HG02610 (cell line): ENCODE results near the gene NDUFB7.
"Not testable (repeated sequence)": the region's sequence is repeated elsewhere in the genome, so short reads cannot be mapped to it uniquely, and the experiment has no call there.

Source experiments
- ATAC-seq: cut with Tn5 transposase; IDR thresholded peaks from one replicate; pipeline ENCODE4 v1.9.1; 2021; ENCODE audit warnings: mild to moderate bottlenecking, moderate library complexity; ENCODE audit not compliant: unreplicated experiment

NDUFB7 gene

DNA sequence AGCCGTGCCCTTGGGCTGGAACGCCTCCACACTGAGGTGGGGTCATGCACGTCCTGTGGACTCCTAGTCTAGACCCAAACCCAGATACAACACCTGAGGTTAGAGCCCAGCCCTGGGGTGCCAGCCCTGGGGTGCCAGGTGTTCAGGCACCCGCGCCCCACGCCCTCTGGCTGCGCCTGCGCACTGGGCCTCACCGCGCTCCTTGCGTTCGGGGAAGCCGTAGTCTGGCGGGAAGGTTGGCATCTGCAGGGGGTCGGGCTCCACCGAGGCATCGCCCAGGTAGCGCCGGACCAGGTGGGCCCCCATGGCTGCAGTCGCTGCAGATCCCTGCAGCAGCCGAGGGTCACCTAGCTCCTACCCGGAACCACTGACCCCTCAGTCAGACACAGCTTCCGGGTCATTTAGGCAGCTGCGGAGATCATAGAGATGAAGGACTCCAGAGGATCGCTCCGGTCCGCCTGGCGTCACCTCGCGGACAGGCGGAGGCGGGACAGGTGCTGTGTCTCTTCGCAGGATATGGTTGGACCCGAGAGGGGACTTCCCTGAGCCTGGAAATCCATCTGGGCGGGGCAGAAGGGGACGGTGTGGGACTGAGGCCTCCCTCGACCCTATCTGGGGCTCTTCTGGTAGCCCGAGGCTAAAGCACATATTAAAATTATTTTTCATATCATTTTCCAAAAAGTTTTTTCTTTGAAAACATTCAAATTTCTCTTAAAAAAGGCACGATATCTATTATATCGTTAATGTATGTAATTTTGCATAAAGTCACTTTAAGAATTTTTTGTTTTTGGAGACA lies at the start of gene NDUFB7:
Gene NDUFB7 (minus strand): TSS at position 372 of the 796 bp plus-strand sequence. CDS start 66 bp downstream, at position 306.
- peak; percentile 85 for ATAC-seq

DNA sequence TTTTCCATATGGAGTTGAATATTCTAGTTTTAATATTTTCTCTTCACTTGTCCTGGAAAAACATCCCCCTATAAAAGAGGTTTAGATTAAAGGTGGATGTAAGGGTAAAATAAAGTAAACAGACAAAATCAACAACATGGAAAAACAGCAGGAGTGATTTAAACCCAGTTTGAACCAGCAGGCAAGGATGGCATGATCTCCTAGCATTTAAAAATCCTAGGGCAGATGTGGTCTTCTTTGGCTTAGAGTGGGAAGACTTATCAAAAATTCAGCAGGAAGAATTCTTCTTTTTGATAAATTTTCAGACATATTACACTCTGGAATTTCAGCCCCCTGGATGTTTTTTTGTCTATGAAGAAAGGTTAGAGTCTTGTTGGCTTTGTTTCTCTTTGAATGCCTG lies 47.5 kb upstream of the NDUFB7 start:
- no peak for ATAC-seq

DNA sequence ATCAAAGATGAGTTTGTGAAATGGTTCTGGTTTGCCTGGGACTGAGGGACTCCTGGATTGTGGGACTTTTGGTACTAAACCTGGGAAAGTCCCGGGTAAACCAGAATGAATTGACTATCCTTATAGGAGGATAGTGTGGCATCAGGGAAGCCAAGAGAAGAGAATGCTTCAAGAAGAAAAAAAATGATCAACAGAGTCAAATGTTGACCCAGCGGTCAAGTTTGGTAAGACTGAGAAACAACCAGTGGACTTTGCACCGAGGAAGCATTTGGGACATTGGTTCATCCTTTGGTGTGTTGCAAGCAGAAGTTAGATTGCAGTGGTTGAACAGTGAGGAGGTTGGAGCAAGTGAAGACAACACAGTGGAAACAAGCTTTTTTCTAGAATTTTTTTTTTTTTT lies 44.5 kb upstream of the NDUFB7 start:
- ATAC-seq: no peak

DNA sequence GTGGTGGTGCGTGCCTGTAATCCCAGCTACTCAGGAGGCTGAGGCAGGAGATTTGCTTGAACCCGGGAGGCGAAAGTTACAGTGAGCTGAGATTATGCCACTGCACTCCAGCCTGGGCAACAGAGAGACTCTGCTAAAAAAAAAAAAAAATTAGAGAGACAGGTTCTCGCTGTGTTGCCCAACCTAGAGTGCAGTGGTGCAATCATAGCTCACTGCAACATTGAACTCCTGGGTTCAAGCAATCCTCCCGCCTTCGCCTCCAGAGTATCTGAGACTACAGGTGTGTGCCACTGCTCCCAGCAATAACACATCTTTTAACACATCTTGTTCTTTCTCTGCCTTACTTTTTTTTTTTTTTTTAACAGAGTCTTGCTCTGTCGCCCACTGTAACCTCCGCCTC lies 43.8 kb upstream of the NDUFB7 start:
- ATAC-seq: no peak

DNA sequence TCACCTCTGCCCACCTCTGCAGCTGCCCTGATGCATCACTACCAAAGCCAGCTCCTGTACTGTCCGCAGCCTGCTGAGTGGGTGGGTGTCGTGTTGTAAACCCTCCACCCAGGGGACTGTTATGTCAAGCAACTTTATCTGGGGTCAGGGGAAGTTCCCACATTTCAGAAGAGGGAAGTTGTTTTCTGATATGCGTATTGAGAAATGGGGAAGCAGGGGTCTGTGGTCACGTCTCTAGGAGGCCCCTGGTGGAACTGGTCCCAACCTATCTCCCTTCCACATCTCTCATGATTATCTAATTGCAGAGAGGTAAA lies 42.2 kb upstream of the NDUFB7 start:
- ATAC-seq: peak; percentile 63

DNA sequence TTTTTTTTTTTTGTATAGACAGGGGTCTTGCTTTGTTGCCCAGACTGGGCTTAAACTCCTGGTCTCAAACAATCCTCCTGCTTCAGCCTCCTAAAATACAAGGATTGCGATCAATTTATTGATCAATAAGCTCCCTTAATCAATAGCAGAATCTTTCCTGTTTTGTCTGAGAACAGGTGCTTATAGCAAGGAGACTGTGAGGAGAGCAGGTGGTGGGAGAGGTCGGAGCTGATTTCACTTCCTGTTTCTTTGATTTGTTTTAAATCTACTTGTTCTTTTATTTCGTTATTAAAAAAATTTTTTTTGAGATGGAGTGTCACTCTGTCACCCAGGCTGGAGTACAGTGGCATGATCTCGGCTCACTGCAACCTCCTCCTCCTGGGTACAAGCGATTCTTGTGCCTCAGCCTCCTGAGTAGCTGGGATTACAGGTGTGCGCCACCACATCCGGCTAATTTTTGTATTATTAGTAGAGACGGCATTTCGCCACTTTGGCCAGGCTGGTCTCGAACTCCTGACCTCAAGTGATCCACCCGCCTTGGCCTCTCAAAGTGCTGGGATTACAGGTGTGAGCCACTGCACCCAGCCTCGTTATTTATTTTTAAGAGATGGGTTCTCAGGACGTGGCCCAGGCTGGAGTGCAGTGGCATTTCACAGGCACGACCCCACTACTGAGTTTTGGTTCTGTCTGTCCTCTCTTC lies 41.7 kb upstream of the NDUFB7 start:
- not testable (repeated sequence) for ATAC-seq

DNA sequence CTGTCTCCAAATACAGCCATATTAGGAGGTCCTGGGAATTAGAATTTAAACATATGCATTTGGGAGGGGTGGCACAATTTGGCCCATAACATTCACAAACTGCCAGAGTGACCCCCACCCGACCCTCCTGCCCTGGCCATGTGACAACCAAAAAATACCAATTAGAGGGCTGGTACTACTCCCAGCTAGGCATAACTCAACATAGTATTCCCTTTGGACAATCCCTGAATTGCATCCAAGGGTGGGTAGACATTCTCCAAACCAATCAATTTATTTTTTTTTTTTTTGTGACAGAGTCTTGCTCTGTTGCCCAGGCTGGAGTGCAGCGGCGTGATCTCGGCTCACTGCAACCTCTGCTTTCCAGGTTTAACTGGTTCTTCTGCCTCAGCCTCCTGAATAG lies 40.8 kb upstream of the NDUFB7 start:
- no peak for ATAC-seq

DNA sequence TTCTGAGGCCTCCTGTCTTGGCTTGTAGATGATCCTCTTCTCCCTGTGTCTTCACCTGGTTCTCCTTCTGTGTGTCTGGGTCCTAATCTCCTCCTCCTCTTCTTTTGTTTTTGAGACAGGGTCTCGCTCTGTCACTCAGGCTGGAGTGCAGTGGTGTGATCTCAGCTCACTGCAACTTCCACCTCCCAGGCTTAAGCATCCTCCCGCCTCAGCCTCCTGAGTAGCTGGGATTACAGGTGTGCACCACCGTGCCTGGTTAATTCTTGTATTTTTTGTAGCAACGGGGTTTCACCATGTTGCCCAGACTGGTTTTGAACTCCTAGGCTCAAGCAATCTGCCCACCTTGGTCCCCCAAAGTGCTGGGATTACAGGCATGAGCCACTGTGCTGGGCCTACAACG lies 40.4 kb upstream of the NDUFB7 start:
- ATAC-seq: not testable (repeated sequence)

DNA sequence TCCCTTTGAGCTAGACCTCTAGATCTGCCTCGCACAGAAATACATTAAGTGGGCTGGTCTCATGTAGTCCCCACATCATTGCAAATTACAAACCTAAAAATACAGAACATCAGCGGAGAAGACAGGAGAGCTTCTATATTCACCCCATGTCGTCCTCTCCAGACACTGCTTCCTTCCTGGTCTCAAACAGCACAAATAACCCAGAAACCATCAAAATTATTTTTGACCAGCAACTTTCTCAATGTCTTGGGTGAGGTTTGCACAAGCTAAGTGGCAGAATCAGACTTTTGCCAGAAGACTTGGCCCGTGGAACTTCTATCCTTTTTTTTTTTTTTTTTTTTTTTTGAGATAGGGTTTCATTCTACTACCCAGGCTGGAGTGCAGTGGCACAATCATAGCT lies 39.2 kb upstream of the NDUFB7 start:
- ATAC-seq: no peak

DNA sequence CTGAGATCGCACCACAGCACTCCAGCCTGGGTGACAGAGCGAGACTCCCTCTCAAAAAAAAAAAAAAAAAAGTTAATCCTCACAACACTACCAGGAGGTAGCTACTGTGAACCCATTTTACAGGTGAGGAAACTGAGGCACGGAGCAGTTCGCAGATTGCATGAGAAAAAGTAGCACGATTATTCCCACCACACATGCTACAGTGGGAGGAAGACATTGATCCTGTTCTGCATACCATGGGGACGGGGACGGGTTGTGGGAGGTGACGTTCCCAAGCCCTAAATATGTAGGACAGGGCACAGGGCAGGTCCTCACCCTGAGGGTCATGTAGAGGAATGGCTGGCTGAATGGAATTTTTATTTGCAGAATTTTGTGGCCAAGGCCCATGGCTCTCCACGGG lies 34.8 kb upstream of the NDUFB7 start:
- ATAC-seq: no peak

DNA sequence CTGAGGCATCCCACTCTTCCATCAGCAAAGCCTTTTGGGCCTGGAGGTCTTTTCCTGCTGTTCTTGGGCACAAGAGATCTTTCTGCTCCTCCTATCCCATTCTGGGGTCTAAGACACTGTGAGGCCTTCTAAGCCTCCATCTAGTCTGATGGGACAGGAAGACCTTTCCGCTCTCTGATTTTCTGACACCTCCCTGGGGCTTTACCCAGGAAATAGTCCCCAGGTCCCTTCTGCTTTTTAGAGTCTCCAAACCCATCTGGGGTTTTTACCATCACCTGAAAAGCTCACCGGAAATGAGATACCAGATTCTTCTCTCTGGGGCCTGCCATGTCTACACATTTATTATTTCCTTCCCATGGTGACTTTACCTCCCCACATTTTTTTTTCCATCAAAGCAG lies 32.1 kb upstream of the NDUFB7 start:
- peak; percentile 83 for ATAC-seq

DNA sequence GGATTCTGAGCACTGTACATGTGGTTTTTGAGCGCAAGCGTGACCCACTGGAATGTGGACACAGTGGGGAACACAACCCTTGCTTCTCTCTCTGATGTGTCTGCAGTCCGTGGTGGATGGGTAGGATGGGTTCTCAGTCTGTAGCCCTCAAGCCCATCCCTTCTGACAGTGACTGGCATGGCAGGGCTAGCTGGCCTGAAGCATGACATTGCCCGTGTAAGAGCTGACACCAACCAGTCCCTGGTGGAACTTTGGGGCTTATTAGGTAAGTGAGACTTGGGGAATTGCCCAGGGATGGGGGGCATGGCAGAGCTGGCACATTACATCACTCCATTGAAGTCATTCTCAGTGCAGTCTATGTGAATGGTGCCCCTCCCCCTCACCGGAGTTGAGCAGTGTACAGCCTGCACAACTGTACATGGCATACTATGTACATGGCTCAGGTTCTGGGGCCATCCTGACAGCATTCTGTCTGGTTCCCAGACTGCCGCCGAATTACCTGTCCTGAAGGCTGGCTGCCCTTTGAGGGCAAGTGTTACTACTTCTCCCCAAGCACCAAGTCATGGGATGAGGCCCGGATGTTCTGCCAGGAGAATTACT lies 27.8 kb upstream of the NDUFB7 start:
- no peak for ATAC-seq

DNA sequence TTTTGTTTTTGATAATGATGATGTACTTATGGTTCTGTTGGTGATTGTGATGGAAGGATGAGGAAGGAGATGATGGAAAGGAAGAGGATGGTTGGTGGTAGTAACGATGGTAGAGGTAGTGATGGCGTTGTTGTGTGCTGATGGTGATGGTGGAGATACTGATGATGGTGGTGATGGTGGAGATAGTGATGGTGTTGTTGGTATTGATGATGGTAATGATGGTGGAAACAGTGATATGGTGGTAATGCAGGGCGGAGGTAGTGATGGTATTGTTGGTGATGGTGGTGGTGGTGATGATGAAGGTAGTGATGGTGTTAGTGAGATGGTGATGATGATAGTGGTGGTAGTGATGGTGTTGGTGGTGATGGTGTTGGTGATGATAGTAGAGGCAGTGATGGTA lies 23.7 kb upstream of the NDUFB7 start:
- no peak for ATAC-seq

DNA sequence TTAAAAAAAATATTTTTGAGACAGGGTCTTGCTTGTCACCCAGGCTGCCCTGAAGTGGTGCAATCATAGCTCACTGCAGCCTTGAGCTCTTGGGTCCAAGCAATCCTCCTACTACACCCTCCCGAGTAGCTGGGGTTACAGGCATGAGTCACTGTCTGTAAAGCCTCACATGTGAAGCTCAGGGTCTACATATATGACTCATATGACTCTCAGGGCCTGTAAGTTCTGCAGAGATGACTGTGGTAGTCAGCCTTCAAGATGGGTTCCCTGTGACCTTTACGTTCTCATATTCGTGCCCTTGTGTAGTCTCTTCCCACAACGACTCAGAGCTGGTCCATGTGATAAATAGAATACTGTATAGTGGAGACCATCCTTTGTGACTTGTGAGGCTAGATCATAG lies 17.6 kb upstream of the NDUFB7 start:
- peak; percentile 22 for ATAC-seq

DNA sequence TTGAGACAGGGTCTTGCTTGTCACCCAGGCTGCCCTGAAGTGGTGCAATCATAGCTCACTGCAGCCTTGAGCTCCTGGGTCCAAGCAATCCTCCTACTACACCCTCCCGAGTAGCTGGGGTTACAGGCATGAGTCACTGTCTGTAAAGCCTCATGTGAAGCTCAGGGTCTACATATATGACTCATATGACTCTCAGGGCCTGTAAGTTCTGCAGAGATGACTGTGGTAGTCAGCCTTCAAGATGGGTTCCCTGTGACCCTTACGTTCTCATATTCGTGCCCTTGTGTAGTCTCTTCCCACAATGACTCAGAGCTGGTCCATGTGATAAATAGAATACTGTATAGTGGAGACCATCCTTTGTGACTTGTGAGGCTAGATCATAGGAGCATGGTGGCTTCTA lies 13.3 kb upstream of the NDUFB7 start:
- ATAC-seq: peak; percentile 66

DNA sequence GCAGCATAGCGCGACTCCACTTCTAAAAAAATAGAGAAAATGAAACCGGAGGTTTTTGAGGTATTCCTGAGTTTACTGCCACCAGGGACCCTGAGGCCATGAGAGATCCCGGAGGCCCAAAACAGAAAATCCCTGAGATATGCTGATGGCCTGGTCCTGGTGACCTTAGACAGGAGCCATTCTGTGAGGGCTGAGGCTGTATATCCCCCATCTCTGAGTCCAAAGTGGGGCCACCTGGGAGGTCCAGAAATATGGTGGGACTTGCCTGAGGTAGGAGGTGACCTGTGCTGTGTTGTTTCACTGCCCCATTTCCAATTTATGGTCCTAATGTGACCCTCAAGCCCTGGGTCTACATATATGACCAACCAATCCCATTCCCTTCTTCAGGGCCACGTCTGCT lies 12.5 kb upstream of the NDUFB7 start:
- not testable (repeated sequence) for ATAC-seq

DNA sequence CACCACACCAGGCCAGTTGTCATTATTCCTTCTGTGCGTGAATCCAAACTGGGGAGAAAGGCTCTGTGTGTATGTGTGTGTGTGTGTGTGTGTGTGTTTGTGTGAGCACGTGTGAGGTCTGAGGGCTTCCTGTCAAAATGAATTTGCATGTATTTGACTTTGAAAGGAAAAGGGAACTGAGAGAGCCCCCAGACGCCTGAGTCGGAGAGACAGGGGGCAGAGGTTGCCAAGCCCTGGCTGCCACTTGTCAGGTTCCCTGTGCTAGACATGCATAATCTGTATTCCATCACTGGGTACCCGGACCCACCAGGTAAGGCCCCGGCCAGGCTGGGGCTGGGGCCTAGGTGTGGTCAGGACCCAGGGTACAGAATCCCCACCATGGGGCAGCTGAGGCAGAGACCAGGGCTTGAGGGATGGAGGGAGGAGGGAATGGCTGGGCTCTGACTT lies 11.1 kb upstream of the NDUFB7 start, which contains the start of gene CLEC17A:
Gene CLEC17A (plus strand): TSS at position 191 of the 447 bp plus-strand sequence. CDS start 77 bp downstream, at position 268.
- no peak for ATAC-seq

DNA sequence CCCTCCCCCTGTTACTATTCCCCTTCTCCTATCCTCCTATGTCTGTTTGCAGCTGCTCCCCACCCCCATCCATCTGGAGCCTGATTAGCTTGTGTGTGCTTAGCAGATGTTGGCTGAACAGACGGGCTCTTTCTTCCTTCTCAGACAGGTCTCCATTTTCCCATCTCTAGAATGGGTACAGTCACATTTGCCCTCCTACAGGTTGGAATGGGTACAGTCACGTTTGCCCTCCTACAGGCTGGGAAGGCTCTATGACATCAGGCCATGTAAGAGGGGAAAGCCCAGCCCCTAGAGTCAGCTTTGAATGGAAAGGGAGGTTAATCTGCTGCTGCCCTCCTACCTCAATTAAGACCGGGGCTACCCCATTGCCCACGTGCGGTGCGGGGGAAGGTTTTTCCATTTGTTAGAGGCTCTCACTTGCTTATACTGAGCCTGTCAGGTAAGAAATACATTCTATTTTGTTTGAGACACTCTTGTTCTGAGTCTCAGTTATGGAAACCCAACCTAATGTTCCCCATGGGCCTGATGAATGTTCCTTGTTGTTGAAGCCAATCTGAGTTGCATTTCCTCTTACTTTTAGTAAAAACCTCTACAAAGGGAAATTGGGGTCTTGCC lies 8.9 kb upstream of the NDUFB7 start:
- ATAC-seq: no peak

DNA sequence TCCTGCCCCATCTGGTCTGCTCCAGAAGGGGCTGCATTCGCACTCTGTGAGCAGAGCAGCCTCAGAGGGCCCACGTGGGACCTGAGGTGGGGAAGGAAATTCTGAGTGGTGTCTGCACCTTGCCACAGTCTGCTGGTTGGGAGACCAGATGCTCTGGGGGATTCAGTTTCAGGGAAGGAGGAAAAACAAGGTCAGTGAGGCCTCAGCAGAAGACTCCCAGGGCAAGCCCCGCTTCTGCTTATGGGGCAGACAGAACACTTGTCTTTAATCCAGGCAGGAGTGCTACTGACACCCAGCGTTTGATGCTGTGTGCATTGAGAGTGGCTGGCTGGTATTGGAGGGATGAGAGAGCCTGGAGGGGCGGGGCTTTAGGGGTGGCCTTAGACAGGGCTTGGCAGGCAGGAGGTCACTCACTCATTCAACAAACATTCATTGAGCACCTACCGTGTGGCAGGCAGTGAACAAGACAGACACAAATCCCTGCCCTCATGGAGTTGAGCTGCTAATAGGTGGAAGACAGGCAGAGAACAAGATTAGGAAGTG lies 6.1 kb upstream of the NDUFB7 start:
- ATAC-seq: peak; percentile 41

DNA sequence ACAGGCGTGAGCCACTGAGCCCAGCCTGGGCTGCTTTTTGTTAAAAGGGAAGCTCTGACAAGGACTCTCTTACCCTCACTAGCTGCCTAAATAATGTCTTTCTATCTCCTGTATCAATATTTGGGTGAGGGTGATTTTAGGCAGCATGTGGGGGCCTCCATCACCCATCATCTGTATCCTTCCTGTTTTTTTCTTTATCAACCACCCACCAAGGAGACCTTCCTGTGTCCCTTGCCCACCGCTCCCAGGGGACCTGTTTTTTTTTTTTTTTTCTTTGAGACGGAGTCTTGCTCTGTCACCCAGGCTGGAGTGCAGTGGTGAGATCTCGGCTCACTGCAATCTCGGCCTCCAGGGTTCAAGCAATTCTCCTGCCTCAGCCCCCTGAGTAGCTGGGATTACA lies 5.4 kb upstream of the NDUFB7 start:
- no peak for ATAC-seq

DNA sequence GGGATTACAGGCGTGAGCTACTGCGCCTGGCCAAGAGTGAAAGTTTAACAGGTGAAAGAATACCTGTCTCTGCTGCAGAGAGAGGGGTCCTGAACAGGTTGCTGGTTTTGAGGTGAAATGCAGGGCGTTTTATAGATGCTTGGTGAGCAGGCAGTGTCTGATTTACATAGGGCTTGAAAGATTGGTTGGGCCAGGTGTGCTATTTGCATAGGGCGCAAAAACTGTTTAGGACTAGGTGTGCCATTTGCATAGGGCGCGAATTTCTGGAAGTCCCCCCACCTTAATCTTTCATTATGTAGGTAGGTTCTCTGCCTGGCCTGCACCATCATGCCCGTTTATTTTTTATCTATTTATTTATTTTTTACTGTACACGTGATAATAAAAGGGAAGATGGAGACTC lies 4.5 kb upstream of the NDUFB7 start:
- ATAC-seq: no peak
